ENCODE data around the gene CHIT1. TPM values are rescaled to one million over a fixed set of nuclear protein-coding genes. Genes with fewer than 3 reads are reported as not detected.

The CHIT1 gene
- total RNA-seq, 1 experiment from 2014 or later, result not detected

DNA sequence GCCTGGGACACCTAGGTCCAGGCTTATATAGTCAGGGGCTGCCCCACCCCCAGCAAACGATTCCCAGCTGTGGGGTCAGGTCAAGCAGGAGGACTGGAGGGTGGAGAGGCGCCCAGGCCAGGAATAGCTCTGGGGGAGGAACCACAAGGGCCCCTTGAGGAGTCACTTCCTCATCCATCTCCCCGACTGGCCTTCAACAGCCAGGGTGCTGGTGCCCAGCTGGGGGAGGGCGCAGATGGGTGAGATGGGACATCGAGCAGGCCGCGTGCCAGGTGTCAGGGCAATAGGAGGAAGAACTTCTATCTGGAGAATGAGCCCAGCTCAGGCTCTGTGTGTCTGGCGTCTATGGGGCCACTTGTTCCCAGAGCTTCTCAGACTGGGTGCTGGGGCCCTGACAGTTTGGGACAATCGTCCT is 53.6 kb downstream of the CHIT1 start:
- no peak for DNase-seq (ENCODE audit: low spot score)

DNA sequence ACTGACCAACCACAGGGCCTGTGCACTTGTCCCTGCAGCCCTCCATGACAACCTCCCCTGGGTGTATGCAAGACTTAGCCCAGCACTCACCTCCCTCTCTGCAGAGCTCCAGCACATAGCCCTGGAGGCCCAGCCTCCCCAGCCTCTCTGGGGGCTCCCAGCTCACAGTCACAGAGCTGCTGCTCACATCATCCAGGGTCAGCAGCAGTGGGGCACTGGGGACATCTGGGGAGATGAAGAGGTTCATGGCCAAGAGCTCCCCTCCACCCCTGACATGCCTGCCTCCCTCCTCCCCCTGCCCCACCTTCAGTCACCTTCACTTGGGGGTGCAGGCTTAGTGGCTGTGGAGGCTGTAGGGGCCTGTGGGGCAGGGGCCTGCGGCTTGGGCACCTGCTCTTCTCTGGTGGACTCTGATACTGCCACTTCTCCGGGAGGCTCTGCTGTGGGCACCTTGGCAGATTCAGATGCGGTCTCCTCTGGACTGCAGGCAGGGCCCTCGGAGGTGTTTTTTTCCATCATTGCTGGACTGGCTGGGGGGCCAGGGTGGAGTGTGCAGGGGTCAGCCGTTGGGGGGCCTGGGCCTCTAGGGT is 54.1 kb downstream of the CHIT1 start, which contains the start of gene MYBPH:
MYBPH (minus strand) TSS at position 590 of the 590 bp plus-strand sequence; CDS start at position 519, 71 bp downstream.
- no peak for DNase-seq (ENCODE audit: low spot score)

DNA sequence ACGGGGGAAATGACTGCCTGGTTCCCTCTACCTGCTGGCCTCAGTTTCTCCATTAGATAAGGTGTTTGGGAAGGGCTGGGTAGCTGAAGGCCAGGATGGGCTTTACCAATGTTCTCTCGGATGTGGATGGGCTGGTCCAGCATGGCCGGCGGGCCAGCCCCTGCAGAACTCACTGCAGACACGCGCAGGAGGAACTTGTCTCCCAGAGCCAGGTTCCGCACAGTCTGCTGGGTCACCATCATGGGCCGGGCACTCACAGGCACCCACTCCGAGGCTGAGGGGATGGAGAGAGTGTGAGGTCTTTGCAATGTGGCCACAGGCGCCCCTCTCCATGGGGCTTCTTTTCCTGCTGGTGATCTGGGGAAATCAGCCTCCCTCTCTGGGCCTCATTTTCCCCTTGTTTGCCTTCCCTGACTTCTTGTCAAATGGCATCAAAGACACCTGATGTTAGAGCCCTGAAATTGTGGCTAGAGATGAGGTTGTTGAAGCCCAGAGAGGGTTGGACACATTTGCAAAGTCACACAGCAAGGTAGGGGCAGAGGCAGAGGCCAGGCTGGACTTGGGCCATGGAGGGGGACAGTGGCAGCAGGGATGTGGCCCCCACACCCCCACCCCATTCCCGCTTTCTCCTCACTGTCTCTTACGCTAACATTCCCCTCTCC is 55.0 kb downstream of the CHIT1 start:
- no peak for DNase-seq (ENCODE audit: low spot score)

DNA sequence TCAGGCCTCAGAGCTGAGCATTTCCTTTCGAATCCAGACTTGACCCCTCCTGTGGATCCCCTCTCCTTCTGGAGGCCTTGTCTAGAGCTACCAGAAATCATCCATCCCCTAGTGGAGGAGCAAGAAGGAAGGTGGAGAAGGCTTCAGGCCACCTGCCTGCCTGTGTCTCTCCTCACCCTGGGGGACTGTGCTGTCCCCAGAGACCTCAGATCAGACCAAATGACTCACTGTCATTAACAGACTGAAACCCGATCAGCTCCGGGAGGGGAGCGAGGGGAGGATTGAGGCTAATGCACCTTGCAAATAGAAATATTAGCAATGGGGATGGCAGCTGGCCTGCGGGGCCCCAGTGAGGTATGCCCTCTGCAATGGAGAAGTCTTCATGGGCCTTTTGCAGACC is 55.9 kb downstream of the CHIT1 start:
- no peak for DNase-seq (ENCODE audit: low spot score)

DNA sequence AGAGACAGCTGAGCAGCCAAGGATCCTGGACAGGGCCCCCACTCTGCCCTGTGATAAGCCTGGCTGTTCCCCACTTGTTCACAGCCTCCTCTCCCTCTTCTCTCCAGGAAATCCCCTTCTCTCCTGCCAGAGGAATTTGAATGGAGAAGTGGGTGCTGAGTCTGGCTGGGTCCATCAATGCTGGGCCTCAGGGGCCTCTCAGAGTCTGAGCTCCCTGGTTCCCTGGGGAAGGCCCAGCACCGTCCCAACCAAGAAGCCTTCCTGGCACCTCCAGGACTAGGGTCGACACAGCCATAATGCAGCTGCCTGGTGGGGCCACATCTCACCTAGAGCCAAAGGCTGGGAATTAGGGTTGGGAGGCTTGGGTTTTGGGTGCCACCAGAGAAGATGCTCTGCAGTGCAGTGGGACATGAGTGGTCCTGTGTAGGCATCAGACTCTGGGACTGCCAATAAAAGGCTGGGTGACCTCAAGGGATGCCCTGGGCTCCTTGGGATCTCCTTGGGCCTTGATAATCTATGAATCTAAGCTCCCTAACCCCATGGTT is 56.4 kb downstream of the CHIT1 start:
- DNase-seq (ENCODE audit: low spot score), result no peak

DNA sequence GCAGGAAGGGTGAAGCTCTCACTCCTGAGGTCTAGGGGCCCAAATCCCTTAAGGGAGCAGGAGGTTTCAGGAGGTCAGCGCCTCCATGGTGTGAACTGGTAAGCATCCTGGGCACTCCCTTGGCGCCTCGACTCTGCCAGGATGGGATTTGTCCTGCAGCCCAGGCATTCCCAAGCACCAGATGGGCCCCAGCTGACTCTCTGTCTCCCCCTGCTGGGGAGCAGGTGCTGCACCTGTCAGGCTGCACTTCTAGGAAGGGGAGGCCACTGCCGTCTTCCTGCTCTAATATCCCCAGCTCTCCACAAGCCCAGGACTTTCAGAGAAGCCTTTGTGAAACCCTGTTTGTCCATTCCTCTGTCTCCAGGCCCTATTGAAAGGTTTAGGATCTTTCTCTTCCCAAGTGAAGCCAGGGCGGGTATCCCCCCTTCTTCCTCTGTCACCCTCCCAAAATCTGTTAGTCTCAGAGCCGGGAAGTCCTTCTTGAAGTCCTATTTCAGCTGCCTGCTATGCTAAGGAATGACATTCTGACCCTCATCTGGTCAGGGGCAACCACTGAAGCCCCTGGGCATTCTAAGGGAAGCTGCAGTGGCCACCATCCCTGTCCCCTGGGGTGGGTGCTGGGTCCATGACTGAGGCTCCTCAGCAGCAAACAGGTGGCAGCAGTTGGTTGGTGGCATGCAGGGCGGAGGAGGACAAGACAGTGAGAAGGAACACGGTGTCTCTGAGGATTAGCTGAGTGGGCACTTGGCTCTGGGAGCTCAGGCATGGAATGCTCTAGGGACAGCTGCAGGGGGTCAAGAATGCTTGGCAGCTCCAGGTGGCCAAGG is 57.1 kb downstream of the CHIT1 start:
- DNase-seq (ENCODE audit: low spot score), result peak; percentile 80

DNA sequence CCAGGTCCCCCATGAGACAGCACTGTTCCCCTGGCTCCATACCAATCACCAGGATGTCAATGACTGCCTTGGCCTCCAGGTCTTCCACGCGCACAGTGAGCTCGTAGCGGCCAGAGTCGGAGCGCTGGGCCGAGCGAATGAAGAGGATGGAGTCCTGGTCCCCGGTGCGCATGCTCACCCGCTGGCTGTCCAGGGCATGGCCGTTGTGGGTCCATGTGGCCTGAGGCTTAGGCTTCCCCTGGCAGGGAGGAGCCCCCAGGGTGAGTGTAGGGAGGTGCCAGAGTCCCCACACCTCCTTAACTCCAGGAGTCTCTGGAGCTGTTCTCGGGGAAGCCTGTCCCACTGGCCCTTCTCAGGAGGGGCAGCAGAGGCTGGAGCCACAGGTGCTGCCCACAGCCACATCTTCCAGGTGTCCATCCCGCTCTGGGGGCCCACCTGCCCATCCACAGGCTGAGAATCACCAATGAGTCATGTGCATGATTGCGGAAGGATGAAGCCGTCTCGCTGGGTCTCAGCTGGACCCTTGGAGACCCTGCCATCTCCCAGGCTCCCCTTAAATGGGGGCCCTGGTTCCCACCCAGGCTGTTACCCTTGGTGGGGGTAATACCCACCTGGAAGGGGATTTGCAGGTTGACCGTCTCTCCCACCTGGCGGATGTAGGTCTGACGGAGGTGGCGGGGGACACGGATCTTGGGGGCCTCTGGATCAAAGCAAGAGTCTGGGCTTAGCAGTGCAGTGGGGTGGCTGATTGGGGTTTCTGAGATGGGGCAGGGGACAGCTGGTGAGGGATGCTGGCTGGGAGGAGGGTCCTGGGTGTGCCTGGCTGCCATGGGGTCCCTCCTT is 57.9 kb downstream of the CHIT1 start:
- DNase-seq (ENCODE audit: low spot score), result no peak

DNA sequence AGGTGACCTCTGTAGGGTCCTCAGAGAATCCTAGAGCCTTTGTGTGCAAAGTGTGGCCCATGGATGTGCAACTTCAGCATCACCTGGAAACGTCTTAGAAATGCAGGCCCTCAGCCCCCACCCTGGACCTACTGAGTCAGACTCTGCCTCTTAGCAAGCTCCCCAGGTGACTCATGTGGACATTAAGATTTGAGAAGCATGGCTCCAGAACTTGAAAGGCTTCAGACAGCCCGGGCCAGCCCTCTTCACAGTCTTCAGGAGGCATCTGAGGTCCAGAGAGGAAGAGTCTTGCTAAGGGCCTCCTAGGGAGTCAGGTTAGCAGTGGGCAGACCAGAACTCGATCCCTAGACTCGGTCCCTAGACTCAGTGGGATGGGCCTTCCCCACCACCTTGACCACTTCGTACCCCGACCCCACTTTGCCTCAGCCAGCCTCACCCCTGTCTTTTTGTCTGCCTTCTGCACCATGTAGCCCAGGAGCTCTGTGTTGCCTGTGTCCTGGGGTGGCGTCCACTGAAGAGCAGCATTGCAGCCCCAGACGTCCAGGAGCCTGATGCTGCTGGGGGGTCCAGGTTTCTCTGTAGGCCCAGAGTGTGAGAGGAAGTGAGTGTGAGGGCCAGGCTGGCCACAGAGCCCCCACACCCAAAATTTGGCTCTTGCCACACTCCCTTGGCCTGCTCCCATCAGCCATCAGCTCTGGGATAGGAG is 58.7 kb downstream of the CHIT1 start:
- no peak for DNase-seq (ENCODE audit: low spot score)

DNA sequence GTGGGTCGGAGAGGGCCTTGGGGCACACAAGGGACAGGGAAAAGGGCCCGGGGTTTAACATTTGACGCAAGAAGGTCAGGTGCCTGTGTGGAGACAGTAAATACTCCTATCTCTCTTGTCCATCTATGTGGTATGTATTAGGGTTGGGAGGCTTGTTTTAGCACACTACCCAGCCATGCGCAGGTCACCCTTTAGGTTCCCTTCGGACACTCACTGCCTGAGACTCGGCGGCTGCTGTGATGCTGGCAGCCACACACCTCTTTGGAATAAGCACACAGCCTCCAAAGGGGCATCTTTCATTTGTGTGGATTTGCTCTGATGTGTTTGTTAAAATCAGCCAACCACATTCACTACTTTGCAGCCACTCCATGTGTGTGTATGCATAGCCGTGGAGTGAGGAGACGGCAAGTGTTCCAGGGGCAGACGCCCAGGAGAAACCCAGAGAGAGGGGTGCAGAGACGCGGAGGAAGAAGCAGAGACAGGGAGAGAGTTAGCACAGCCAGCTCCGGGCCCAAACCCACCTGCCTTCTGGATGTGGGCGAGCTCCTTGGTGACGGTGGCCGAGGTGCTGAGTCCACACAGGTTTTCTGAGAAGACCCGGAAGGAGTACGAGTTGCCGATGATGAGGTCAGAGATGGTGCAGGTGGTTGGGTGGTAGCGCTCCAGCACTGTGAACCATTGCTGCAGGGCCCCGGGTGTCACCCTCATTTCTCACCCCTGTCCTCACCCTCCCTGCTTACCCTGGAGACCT is 59.5 kb downstream of the CHIT1 start:
- DNase-seq (ENCODE audit: low spot score), result no peak

DNA sequence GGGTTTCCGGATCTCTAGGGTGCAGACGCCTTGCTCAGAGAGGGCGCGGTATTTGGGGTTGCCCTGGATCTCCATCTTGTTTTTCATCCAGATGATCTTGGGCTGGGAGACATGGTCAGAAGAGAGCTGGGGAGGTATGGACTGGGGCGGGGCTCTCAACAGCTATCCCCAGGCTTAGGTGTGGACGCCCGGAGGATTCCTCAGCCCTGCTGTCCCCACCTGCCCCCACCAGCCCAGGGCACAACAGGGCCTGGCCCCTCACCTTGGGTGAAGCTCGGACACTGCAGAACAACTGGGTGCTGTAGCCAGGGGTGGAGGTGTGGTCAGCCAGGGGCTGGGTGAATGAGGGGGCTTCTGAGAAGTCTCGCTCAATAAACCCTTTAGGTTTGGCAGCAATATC is 60.5 kb downstream of the CHIT1 start:
- DNase-seq (ENCODE audit: low spot score), result no peak

DNA sequence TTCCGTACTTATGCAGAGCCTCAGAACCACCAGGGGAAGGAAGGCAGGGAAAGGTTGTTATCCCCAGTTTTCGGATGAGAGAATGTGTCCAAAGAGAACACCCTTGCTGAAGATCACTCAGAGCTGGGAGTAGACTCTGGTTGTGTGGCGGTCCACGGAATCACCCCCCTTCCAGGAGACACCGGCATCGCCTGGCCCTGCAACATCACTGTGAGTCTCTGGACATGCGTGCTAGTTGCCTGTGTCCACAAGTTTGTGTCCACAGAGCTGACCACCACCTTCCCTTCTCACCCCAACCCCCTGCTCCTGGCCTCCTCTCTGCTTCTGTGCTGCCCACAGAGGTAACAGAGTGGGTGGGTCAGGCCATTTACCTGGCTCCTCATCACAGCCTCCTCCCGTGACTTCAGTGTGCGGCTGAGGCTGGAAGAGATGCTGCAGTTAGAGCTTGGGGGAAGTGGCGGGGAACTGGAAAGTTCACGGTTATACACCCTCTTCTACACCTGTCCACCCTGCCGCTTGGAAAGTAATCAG is 61.2 kb downstream of the CHIT1 start:
- no peak for DNase-seq (ENCODE audit: low spot score)

DNA sequence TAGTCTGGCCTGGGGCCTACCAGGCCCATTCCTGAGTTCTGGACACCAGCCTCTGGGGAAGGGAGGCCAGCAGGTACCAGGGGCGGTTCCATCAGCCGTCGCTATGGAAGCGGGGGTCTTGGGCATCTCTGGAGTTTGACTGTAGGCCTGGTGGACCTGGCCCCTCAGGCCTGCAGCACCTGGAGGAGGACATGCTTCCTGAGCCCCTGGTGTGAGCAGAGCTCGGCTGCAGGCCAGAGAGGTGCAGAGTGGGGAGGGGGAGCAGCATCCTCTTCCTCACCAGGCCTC is 61.6 kb downstream of the CHIT1 start:
- DNase-seq (ENCODE audit: low spot score), result no peak

DNA sequence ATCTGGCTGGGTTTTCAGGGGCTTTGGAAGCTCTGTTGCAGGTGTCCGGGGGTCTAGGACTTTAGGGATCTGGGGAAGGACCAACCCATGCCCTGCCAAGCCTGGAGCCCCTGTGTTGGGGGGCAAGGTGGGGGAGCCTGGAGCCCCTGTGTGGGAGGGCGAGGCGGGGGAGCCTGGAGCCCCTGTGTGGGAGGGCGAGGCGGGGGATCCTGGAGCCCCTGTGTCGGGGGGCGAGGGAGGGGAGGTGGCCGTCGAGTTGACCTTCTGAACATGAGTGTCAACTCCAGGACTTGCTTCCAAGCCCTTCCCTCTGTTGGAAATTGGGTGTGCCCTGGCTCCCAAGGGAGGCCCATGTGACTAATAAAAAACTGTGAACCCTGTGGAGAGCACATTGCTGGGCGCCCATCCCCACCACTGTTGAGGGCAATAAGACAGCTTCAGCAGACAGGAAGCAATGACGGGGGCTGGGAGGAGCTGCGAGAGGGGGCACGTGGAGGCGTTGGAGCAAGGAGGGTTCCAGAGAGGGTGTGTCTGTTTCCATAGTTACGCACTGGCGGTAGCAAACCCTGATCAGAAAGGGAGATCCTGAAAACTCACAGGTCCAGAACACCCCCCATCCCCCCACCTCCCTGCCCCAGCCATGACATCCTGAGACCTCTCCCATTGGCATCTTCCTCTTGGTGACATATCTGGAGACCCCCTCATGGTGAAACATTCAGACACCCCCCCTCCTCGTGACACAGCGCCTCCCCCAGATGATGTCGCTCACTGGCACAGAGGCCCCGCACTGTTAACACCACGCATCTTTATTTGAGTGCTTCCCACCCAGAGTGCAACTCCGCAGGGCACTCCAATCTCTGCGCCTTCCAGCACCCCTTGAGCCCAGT is 62.2 kb downstream of the CHIT1 start:
- DNase-seq (ENCODE audit: low spot score), result no peak

DNA sequence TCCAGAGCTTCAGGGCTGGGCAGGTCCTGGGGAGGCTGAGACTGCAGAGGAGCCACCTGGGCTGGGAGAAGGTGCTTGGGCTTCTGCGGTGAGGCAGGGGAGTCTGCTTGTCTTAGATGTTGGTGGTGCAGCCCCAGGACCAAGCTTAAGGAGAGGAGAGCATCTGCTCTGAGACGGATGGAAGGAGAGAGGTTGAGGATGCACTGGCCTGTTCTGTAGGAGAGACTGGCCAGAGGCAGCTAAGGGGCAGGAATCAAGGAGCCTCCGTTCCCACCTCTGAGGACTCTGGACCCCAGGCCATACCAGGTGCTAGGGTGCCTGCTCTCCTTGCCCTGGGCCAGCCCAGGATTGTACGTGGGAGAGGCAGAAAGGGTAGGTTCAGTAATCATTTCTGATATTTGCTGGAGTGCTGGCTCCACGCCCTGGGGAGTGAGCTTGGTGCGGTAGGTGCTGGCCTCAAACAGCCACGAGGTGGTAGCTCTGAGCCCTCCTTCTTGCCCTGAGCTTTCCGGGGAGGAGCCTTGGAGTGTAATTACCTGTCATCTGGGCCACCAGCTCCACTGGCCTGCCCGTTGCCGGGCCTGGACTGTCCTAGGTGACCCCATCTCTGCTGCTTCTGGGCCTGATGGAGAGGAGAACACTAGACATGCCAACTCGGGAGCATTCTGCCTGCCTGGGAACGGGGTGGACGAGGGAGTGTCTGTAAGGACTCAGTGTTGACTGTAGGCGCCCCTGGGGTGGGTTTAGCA is 63.1 kb downstream of the CHIT1 start:
- DNase-seq (ENCODE audit: low spot score), result peak; percentile 60

Measured in HT-29 (cell line).